Activated T-helper 17 cell treated with anti-CD3 and anti-CD28 coated beads, Interleukin-2, amount 50 U/mL, for 72 hours (primary cell): ENCODE measurements around the gene LUM. TPM values are rescaled to one million over a fixed set of nuclear protein-coding genes. Genes with fewer than 3 reads are reported as not detected.

ENCODE experiments used
- total RNA-seq, 2 donors: library from RNA; stranded (reverse); gene quantifications; one replicate each; pipeline ENCODE4 v1.2.3, GENCODE V29; 2022

Gene LUM
- total RNA-seq, 2 donors from 2014 or later, result not detected

Other genes starting within 250 kb of the LUM start
- not detected for gene CCER1, start 156.3 kb downstream of the LUM start, total RNA-seq
- gene EPYC, start 106.5 kb downstream of the LUM start, total RNA-seq, result not detected
- not detected for gene KERA, start 53.5 kb downstream of the LUM start, total RNA-seq
- not detected for gene DCN, start 71.3 kb upstream of the LUM start, total RNA-seq